ENCODE results near the gene HTT.

DNA sequence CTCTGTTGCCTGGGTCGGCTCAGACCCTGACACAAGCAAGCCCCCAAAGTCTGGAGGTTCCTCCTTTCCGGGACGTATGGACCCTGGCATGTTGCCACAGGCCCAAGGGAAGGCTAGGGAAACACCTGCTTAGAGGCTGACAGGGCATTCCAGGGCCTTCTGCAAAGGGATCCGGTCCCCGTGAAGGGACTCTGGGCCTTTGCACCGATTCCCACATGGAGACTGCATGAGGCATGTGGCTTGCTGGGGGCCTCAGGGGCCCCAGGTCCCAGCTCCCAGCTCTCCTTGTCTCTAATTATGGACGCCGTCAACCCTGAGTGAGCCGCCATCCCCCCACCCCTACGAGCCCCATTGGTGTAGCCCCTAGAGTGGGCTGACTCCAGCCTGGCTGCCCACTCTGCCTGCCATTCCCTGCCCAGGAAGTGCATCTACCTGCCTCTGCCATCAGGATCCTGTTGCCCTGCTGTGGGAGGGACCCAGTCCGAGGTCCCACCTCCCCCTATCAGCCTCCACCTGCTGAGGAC, 214.2 kb downstream of the HTT start:
- no peak for TF ChIP-seq MAX (IDR thresholded peaks at IDR 0.05)
- TF ChIP-seq, protein P1, sequence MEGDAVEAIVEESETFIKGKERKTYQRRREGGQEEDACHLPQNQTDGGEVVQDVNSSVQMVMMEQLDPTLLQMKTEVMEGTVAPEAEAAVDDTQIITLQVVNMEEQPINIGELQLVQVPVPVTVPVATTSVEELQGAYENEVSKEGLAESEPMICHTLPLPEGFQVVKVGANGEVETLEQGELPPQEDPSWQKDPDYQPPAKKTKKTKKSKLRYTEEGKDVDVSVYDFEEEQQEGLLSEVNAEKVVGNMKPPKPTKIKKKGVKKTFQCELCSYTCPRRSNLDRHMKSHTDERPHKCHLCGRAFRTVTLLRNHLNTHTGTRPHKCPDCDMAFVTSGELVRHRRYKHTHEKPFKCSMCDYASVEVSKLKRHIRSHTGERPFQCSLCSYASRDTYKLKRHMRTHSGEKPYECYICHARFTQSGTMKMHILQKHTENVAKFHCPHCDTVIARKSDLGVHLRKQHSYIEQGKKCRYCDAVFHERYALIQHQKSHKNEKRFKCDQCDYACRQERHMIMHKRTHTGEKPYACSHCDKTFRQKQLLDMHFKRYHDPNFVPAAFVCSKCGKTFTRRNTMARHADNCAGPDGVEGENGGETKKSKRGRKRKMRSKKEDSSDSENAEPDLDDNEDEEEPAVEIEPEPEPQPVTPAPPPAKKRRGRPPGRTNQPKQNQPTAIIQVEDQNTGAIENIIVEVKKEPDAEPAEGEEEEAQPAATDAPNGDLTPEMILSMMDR (IDR thresholded peaks at IDR 0.05; ENCODE audit: low read depth, low read length, missing input control) = no peak
- no peak for TF ChIP-seq RAD21 (IDR thresholded peaks at IDR 0.05)
- TF ChIP-seq SP1 (IDR thresholded peaks at IDR 0.05) = no peak
- TF ChIP-seq REST (IDR thresholded peaks at IDR 0.05) = no peak
- no peak for TF ChIP-seq FOXA2 (IDR thresholded peaks at IDR 0.05)
- no peak for TF ChIP-seq TAF1 (conservative IDR thresholded peaks at IDR 0.05)
- TF ChIP-seq RXRA (IDR thresholded peaks at IDR 0.05) = no peak
- TF ChIP-seq JUND (IDR thresholded peaks at IDR 0.05) = no peak
- TF ChIP-seq, protein P2, sequence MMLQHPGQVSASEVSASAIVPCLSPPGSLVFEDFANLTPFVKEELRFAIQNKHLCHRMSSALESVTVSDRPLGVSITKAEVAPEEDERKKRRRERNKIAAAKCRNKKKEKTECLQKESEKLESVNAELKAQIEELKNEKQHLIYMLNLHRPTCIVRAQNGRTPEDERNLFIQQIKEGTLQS (IDR thresholded peaks at IDR 0.05) = no peak
- TF ChIP-seq GABPA (IDR thresholded peaks at IDR 0.05 in 1 of 2, conservative IDR thresholded peaks at IDR 0.05 in 1 of 2) = no peak
- TF ChIP-seq YY1 (IDR thresholded peaks at IDR 0.05) = no peak
